GF-D8 (cell line): ENCODE data around the gene TBXAS1.

Experiments used
- DNase-seq: peaks from one replicate; lab custom pipeline; 2025; lab: John Stamatoyannopoulos, UW

The TBXAS1 gene

GRCh38 chr7:140050100-140050499 lies 221.0 kb downstream of the TBXAS1 start:
- no peak for DNase-seq

- DNase-seq, result no peak
These were observed 222.8 kb downstream of the TBXAS1 start for GRCh38 chr7:140051820-140052219.

- no peak for DNase-seq
These were observed 224.9 kb downstream of the TBXAS1 start for GRCh38 chr7:140053812-140054539.

DNA sequence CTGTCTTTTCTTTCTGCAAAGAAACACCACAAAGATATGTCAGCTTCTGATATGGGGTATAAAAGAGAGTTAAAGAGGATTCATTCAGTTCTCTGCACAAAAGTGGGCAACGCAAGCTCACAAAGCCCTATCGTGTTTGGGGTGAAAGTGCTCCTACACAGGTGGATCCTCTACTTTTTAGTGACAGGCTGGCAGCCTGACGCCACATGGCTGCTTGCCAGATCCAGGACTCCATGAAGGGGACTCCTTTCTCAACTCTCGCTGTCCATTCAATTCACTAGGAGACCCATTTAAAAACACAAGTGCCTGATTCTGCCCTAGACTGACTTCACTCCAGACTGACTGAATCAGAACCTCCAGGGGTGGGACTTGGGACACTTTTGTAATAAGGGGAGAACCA lies 225.7 kb downstream of the TBXAS1 start:
- DNase-seq, result no peak

DNA sequence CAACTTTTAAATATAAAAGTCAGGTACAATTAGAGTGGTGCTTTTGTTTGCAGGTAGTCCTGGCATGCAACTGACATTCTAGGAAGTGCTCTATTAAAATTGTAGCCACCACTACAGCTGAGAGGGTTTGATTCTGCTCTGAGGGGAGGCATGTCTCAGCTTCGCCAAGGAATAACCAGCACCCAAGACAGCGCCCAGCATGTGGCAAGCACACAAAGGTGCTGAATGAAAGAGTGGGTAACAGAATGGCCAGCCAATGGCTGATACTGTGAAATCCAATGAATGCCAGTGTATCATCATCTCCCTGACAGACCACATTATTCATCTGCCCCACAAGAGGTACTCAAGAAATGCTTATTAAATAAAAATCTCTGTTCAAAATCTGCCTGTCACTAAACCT lies 226.8 kb downstream of the TBXAS1 start:
- no peak for DNase-seq

- no peak for DNase-seq
These were observed 227.5 kb downstream of the TBXAS1 start for GRCh38 chr7:140056431-140057142.

DNA sequence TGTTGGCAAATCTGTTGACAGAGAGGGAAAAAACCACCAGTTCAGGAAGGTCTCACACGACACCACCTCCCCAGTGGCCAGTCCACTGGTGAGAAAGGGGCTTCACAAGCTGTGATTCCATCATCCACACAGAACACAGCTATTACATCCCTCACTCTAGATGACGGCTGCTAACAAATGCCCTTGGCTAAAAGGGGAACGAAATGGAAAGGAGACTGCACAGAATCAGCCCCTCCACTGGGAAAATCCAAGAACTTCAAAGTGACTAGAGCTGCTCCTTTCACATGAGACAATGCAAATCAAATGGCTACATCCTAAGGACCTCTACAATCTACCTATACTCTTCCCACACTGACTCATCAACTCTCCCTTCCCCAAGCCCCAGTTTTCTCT lies 228.1 kb downstream of the TBXAS1 start:
- no peak for DNase-seq

DNA sequence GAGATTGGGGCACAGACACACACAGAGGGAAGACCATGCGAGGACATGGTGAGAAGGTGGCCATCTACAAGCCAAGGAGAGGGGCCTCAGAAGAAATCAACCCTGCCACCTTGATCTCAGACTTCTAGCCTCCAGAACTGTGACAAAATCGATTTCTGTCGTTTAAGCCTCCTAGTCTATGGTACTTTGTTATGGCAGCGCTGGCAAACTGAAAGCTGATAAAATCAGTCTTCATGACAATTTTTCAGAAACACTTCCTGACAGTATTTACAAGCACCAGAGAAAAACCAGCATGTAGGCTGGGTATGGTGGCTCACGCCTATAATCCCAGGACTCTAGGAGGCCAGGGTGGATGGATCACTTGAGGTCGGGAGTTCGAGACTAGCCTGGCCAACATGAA lies 229.5 kb downstream of the TBXAS1 start:
- DNase-seq, result no peak

DNA sequence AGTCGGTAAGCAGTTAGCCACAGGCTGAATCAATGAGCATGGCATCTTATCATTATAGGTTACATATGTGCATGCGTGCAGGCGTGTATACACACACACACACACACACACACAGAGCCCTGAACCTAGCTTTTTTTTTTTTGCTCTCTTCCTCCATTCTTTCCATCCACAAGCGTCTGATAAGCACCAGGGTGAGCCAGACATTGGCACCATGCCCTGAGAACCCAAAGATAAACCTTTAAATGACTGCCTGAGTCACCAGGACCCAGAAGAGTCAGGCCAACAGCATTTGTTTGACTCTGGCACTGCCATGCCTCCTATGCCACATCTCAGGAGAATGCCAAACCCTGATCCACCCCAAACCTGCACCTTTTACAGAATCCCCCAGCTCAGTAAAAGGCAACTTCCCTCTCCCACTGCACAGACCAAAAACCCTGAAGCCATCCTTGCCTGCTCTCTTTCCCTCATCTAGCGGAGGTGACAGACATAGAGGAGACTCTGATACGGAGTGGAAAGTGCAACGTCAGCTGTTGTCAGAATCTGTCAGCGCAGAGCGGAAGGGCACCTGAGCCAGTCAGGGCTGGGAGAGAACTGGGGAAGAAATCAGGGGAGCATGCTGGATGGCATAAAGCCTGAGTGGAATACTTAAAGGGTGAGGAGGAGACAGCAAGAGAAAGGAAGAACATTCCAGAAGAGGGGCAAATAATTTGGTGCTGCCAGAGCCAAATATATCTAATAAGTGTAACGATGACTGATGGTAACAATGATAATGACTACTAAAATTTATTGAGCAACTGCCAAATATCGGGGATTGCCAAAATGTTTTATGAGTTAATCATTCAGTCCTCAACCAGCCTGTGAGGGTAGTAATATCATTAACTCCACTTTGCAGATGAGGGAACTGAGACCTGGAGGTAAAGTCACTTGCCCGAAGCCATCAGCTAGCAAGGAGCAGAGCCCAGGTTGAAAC lies 230.5 kb downstream of the TBXAS1 start:
- DNase-seq, result no peak

DNA sequence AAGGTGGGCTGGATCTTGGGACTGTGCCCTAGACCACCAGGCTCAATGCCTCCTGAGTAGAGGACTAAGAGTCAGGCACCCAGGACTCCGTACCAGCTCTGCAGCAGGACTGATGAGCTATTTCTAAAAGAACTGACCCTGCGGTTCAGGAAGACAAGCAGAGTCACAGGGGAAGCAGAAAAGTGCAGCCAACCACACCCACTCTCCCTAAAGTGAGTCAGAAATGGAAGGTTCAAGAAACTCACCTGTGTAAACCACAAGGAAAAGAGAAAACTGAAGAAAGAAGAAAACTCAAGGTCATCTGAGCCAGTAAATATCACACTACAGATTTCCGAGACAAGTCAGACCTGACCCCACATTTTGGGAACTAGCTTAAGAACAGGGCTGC lies 231.2 kb downstream of the TBXAS1 start:
- no peak for DNase-seq

DNA sequence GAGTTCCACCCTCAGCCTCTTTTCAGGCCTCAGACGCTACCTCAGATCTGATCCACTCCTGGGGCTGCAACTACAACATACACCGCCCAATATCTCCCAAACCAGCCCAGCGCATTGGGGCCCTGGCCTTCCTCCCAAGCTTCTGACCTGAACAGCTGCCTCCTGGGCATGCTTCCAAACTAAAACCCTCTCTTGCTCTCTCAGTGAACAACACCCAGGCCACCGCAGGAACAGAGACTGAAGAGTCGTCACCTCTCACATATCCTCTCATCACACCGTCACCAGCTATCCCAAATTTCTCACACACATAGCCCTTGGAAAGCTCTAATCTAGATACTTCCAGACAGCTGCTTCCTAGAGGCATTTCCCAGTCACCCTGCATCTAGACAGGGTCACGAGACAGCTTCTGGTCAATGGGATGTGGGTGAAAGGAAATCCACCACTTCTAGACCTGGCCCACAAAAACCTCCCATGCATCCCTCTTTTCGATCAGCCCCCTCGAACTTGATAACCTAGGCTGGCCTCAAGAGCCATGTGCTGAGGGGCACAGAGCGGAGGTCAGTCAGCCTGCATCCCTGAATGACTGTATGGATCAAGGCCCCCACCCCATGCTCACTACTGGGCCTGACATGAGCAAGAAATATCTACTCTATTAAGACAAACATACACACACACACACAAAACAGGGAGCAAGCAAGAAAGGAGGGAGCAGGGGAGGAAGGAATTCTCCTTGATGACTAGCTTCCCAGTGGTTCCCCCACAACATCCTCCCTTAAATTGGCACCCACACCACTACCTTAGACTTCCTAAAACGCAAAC lies 231.9 kb downstream of the TBXAS1 start:
- no peak for DNase-seq

DNA sequence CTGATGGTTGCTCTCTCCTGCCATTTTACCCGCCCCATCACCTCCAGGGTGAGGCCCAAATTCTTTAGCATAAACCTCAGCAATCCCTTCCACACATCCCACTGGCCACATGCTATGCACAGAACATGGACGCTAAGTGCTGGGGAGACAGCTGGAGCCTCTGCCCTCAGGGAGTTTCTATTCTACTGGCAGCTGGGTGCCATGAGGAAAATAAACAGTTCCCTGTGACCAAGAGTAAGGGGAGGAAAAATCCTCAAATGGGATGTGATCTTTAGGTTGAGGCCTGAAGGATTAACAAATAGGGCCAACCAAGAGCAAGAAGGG lies 232.5 kb downstream of the TBXAS1 start:
- DNase-seq, result no peak

DNA sequence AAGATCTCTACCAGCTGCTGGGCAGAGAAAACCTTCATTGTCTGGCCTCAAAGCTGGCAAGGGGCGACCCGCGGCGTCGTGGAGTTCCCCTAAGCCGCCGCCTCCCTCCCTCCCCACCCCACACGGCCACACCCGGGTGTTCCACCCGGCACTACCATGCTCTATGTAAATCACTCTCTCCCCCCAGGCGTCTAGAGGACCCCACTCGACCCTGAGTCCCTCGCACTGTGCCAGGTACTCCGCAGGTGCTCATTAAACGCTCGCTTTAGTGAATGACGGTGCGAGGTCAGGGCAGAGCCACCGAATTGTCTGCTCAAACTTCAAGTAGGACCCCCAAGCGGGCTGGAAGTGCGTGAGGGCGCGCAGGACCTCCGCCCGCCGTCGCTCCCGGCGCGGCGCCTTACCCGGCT lies 233.1 kb downstream of the TBXAS1 start:
- DNase-seq, result no peak

DNA sequence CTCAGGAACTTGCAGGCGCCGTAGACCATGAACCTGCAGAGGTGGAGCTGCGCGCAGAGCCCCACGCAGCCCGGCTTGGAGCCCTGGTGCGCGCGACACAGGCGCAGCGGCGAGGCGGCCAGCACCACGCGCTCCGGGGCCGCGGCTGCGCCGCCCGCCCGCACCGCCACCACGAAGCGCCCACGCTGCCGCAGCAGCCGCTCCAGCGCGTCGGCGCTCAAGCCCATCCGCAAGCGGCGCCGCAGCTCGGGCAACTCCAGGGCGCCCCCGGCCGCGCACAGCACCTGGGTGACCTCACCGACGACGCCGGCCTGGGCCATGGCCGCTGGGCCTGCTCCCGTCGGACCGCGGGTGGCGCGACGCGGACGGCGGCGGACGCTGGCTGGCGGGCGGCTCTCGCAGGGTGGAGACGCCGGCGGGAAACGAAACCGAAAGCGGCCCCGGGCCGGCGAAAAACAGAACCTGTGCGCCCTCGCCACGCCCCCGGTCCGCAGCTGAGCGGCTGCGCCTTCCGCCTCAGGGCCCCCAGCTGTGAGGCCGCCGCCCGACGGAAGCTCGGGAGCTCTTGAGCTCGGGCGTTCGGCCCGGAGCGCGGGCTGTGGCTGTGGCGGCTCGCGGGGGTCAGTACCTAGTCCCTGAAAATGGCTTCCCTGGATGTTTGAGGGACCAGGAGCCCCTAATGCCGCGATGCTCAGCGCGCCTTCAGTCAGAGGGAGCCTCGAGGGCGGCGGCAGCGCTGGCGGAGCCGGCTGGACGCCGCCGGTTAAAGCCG lies 233.7 kb downstream of the TBXAS1 start, which contains the start of gene PARP12:
Gene PARP12, minus strand, starts transcription at position 424 of the 772 bp plus-strand sequence. Its CDS starts 104 bp downstream, at position 320.
- peak; percentile 27 for DNase-seq

- no peak for DNase-seq
These were observed 238.0 kb downstream of the TBXAS1 start for GRCh38 chr7:140067052-140067451.

- DNase-seq, result no peak
These were observed 239.0 kb downstream of the TBXAS1 start for GRCh38 chr7:140068033-140068432.

DNA sequence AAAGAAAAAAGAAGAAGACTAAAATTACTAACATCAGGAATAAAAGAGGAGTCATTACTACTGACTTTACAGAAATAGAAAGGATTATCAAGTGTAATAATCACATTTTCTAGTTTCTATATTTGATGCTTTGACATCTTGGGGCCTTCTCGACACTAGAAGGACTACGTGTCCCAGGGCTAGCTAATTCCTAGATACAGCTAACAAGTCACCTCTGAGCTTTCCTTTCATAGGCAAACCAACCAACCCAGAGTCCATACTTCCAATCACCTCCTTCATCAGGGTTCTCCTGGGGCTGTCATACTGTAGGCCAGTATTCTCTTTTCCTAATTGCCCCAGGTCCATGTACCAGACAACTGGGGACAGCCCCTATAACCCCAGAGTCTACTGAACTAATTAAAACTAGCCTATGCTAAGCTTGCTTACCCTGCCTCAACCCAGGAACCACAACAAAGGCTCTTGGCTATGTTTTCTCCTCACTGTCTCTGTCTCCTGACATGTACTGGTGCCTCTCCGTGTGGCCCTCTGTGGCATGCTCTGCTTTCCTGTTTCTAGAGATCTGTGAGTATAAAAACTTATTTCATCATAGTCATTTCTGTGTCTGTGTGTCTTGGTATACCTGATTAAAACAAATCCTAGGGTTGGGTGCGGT lies 240.4 kb downstream of the TBXAS1 start:
- DNase-seq, result no peak
